ENCODE data around the gene XPOT.

Gene XPOT

GRCh38 chr12:64469455-64470142, 65.4 kb downstream of the XPOT start:
- DNase-seq = no peak

- no peak for DNase-seq
Observed at GRCh38 chr12:64470495-64470894, 66.3 kb downstream of the XPOT start.

GRCh38 chr12:64473176-64473575, 69.0 kb downstream of the XPOT start:
- no peak for DNase-seq

GRCh38 chr12:64475518-64475917, 71.3 kb downstream of the XPOT start:
- no peak for DNase-seq

- no peak for DNase-seq
Observed at GRCh38 chr12:64476844-64477243, 72.7 kb downstream of the XPOT start.

- DNase-seq = no peak
Observed at GRCh38 chr12:64478661-64479060, 74.5 kb downstream of the XPOT start.

- DNase-seq = no peak
Observed at GRCh38 chr12:64480148-64480547, 76.0 kb downstream of the XPOT start.

- DNase-seq = no peak
Observed at GRCh38 chr12:64486657-64487056, 82.5 kb downstream of the XPOT start.

GRCh38 chr12:64491718-64492117, 87.5 kb downstream of the XPOT start:
- no peak for DNase-seq

- no peak for DNase-seq
Observed at GRCh38 chr12:64493513-64493912, 89.3 kb downstream of the XPOT start.

- DNase-seq = no peak
Observed at GRCh38 chr12:64494998-64495729, 91.0 kb downstream of the XPOT start.

GRCh38 chr12:64496839-64497400, 92.7 kb downstream of the XPOT start:
- no peak for DNase-seq

GRCh38 chr12:64497484-64497883, 93.3 kb downstream of the XPOT start:
- no peak for DNase-seq

- DNase-seq = no peak
Observed at GRCh38 chr12:64497903-64498302, 93.7 kb downstream of the XPOT start.

- DNase-seq = no peak
Observed at GRCh38 chr12:64500394-64500793, 96.2 kb downstream of the XPOT start.
